Neuronal stem cell (in vitro differentiated cells): ENCODE results near the gene IL6R. TPM values are rescaled to one million over a fixed set of nuclear protein-coding genes. Genes with fewer than 3 reads are reported as not detected.
A peak's percentile ranks its signal among the peaks of the same experiment; 100 is the strongest.
"Not testable (repeated sequence)": the region's sequence is repeated elsewhere in the genome, so short reads cannot be mapped to it uniquely, and the experiment has no call there.

ENCODE experiments used
- DNase-seq: peaks from one replicate; pipeline ENCODE4 v3.0.0-alpha.2; 2013; ENCODE audit warnings: low spot score
- H2AFZ ChIP-seq: one replicate; pipeline ENCODE4 v1.6.1; 2013; ENCODE audit warnings: mild to moderate bottlenecking, low read length, inconsistent platforms
- H2AK5ac ChIP-seq: 2 replicates; pipeline ENCODE4 v1.6.1; 2013; ENCODE audit warnings: low read depth, mild to moderate bottlenecking, inconsistent platforms, low read length, moderate library complexity, mixed read lengths
- H2BK120ac ChIP-seq: 2 replicates; pipeline ENCODE4 v1.6.1; 2013; ENCODE audit warnings: low read depth, mild to moderate bottlenecking, inconsistent platforms, low read length, moderate library complexity, mixed read lengths
- H2BK12ac ChIP-seq: one replicate; pipeline ENCODE4 v1.6.1; 2013; ENCODE audit warnings: low read length, inconsistent platforms
- H2BK15ac ChIP-seq: 2 replicates; pipeline ENCODE4 v1.6.1; 2013; ENCODE audit warnings: mild to moderate bottlenecking, low read length, inconsistent platforms, mixed read lengths
- H2BK5ac ChIP-seq: one replicate; pipeline ENCODE4 v1.6.1; 2013; ENCODE audit warnings: inconsistent platforms, mild to moderate bottlenecking, low read length, moderate library complexity
- H3K14ac ChIP-seq: one replicate; pipeline ENCODE4 v1.6.1; 2013; ENCODE audit warnings: low read length, inconsistent platforms
- H3K18ac ChIP-seq: 2 replicates; pipeline ENCODE4 v1.6.1; 2013; ENCODE audit warnings: low read length, inconsistent platforms
- H3K23ac ChIP-seq: 2 replicates; pipeline ENCODE4 v1.6.1; 2013; ENCODE audit warnings: low read depth, mild to moderate bottlenecking, mixed read lengths, low read length, inconsistent platforms; ENCODE audit not compliant: poor library complexity
- H3K27ac ChIP-seq: replicated peaks from 3 replicates; pipeline ENCODE4 v1.5.1; 2013; ENCODE audit warnings: low read length, inconsistent platforms
- H3K27me3 ChIP-seq, 3 experiments: 2 replicates each; pipeline ENCODE4 v1.6.1; 2013; ENCODE audit warnings: low read length in 3 of 3, mild to moderate bottlenecking in 2 of 3, inconsistent platforms in 1 of 3, low read depth in 1 of 3, mixed read lengths in 1 of 3, moderate library complexity in 1 of 3; ENCODE audit not compliant: control insufficient read depth in 3 of 3, insufficient read depth in 3 of 3
- H3K36me3 ChIP-seq, 2 donors: replicated peaks in 1 of 2; 2 replicates each; pipeline ENCODE4 v1.6.1; 2013; ENCODE audit warnings: low read length in 2 of 2; ENCODE audit not compliant: control insufficient read depth in 2 of 2, insufficient read depth in 2 of 2
- H3K4ac ChIP-seq: 2 replicates; pipeline ENCODE4 v1.6.1; 2013; ENCODE audit warnings: inconsistent platforms, mild to moderate bottlenecking, low read length, moderate library complexity
- H3K4me1 ChIP-seq, 2 donors: 1 replicate in 1 of 2; 2 replicates in 1 of 2; pipeline ENCODE4 v1.6.1; 2013; ENCODE audit warnings: low read length in 2 of 2, low read depth in 1 of 2; ENCODE audit not compliant: control insufficient read depth in 2 of 2, insufficient read depth in 1 of 2
- H3K4me2 ChIP-seq: one replicate; pipeline ENCODE4 v1.6.1; 2013; ENCODE audit warnings: mild to moderate bottlenecking, low read length, inconsistent platforms; ENCODE audit not compliant: insufficient read depth, poor library complexity, severe bottlenecking
- H3K4me3 ChIP-seq, 2 donors: 2 replicates each; pipeline ENCODE4 v1.5.1; 2013; ENCODE audit warnings: low read length in 2 of 2, mild to moderate bottlenecking in 2 of 2, inconsistent platforms in 1 of 2, moderate library complexity in 1 of 2
- H3K79me1 ChIP-seq: one replicate; pipeline ENCODE4 v1.6.1; 2013; ENCODE audit warnings: low read depth, mild to moderate bottlenecking, inconsistent platforms, low read length, moderate library complexity
- H3K9ac ChIP-seq: one replicate; pipeline ENCODE4 v1.6.1; 2013; ENCODE audit warnings: mild to moderate bottlenecking, low read depth, low read length, inconsistent platforms; ENCODE audit not compliant: poor library complexity
- H3K9me3 ChIP-seq, 2 donors: replicated peaks in 1 of 2; 2 replicates each; pipeline versions ENCODE3 to v1.6.1; 2013; ENCODE audit warnings: low read length in 2 of 2, mild to moderate bottlenecking in 2 of 2, inconsistent platforms in 1 of 2, low read depth in 1 of 2, mixed read lengths in 1 of 2, moderate library complexity in 1 of 2; ENCODE audit not compliant: control insufficient read depth in 2 of 2, insufficient read depth in 1 of 2
- H4K8ac ChIP-seq: one replicate; pipeline ENCODE4 v1.6.1; 2013; ENCODE audit warnings: low read depth, mild to moderate bottlenecking, inconsistent platforms, low read length, moderate library complexity
- H4K91ac ChIP-seq: one replicate; pipeline ENCODE4 v1.6.1; 2013; ENCODE audit warnings: low read length, low read depth, mild to moderate bottlenecking, inconsistent platforms; ENCODE audit not compliant: poor library complexity
- WGBS, 2 donors: extraction: QIAGEN DNeasy Blood & Tissue Kit; methylation state at CpG; one replicate each; pipeline ENCODE4 v1.1.7; 2013; ENCODE audit warnings: missing lambda C conversion rate in 2 of 2, mixed read lengths in 1 of 2; ENCODE audit not compliant: insufficient read length in 2 of 2, insufficient replicate concordance in 1 of 2; ENCODE audit errors: extremely low coverage in 2 of 2; 5-methylcytosine and 5-hydroxymethylcytosine counted together
- polyA plus RNA-seq, 2 experiments: library from polyadenylated mRNA; stranded (reverse); fragments of 200-250 nt; gene quantifications; one replicate each; pipeline ENCODE4 v1.2.3, GENCODE V29; 2013

IL6R gene
- 0.08 TPM for polyA plus RNA-seq (2013, experiment 1 of 2)
- polyA plus RNA-seq (2013, experiment 2 of 2): 0.10 TPM

GRCh38 chr1:154404984-154405746 is at the start of gene IL6R:
TSS of gene IL6R (plus strand) at chr1:154405343. CDS start at chr1:154405630, 287 bp downstream.
- Histone ChIP-seq H3K79me1 (peaks cover 2% of the 10 kb centered on the region), H3K4me2 (peak within 1 kb of the TSS; percentile 100), H3K27ac (no peak within 1 kb of the TSS), H2BK120ac (no peak within 1 kb of the TSS), H3K4ac (no peak within 1 kb of the TSS), H3K27me3 (peaks cover 4 to 89% (median 40%) of the 10 kb centered on the region in 3 experiments), H2AK5ac (peak within 1 kb of the TSS; percentile 11), H2BK5ac (no peak within 1 kb of the TSS), H2AFZ (peak within 1 kb of the TSS; percentile 92), H3K9ac (peak within 1 kb of the TSS; percentile 88), H3K36me3 (no peaks in the 10 kb centered on the region), H4K91ac (no peak within 1 kb of the TSS), H2BK15ac (peak within 1 kb of the TSS; percentile 39), H3K9me3 (no peaks in the 10 kb centered on the region), H3K4me1 (peaks cover 5 to 8% of the 10 kb centered on the region in 2 donors), H3K4me3 (peak within 1 kb of the TSS; percentile 35 to 78), H4K8ac (no peak within 1 kb of the TSS), H3K23ac (peak within 1 kb of the TSS; percentile 63), H3K14ac (peak within 1 kb of the TSS; percentile 86), H3K18ac (peak within 1 kb of the TSS; percentile 90), H2BK12ac (no peak within 1 kb of the TSS)
- peak; percentile 63 for DNase-seq
- no CpG with 5 or more reads among the region's 66 CpGs for WGBS, 2 donors

- Histone ChIP-seq H3K79me1 (no peaks in the 10 kb centered on the region), H3K18ac (no peak overlapping the region), H3K4me3 (no peak overlapping the region), H2BK12ac (no peak overlapping the region), H3K4me1 (peaks cover 2 to 9% of the 10 kb centered on the region in 2 donors), H2BK5ac (no peak overlapping the region), H4K8ac (no peak overlapping the region), H2AFZ (peak overlapping the region; percentile 34), H3K23ac (no peak overlapping the region), H2AK5ac (no peak overlapping the region), H3K27ac (no peak overlapping the region), H2BK120ac (no peak overlapping the region), H3K9ac (no peak overlapping the region), H3K4me2 (no peak overlapping the region), H3K9me3 (peaks cover 0 to 4% of the 10 kb centered on the region in 2 donors), H3K36me3 (no peaks in the 10 kb centered on the region), H3K14ac (no peak overlapping the region), H3K4ac (no peak overlapping the region), H3K27me3 (no peaks in the 10 kb centered on the region), H2BK15ac (no peak overlapping the region), H4K91ac (no peak overlapping the region)
- no CpG with 5 or more reads among the region's 8 CpGs for WGBS, 2 donors
- DNase-seq: no peak
Measured at GRCh38 chr1:154358519-154358918, 46.6 kb upstream of the IL6R start.

GRCh38 chr1:154360288-154360687 is 44.9 kb upstream of the IL6R start:
- Histone ChIP-seq H3K4me2 (no peak overlapping the region), H2BK120ac (no peak overlapping the region), H3K18ac (no peak overlapping the region), H2BK5ac (no peak overlapping the region), H3K4ac (no peak overlapping the region), H2AK5ac (no peak overlapping the region), H3K4me1 (no peaks in the 10 kb centered on the region), H4K8ac (no peak overlapping the region), H3K79me1 (no peaks in the 10 kb centered on the region), H3K36me3 (no peaks in the 10 kb centered on the region), H3K23ac (no peak overlapping the region), H4K91ac (no peak overlapping the region), H3K27me3 (no peaks in the 10 kb centered on the region), H2BK15ac (no peak overlapping the region), H3K14ac (no peak overlapping the region), H2BK12ac (no peak overlapping the region), H3K9ac (no peak overlapping the region), H3K27ac (no peak overlapping the region), H2AFZ (no peak overlapping the region), H3K4me3 (no peak overlapping the region), H3K9me3 (peaks cover 0 to 4% of the 10 kb centered on the region in 2 donors)
- DNase-seq: no peak

GRCh38 chr1:154360881-154361280 is 44.3 kb upstream of the IL6R start:
- not testable (repeated sequence) for H2BK12ac ChIP-seq, H3K27ac ChIP-seq, H3K79me1 ChIP-seq, H3K4ac ChIP-seq, H2BK5ac ChIP-seq, H2AK5ac ChIP-seq, H2BK15ac ChIP-seq, H3K9me3 ChIP-seq, H2AFZ ChIP-seq, H4K91ac ChIP-seq, H4K8ac ChIP-seq, H3K4me1 ChIP-seq, H3K4me3 ChIP-seq, H3K23ac ChIP-seq, DNase-seq, H2BK120ac ChIP-seq, H3K18ac ChIP-seq, H3K4me2 ChIP-seq, H3K27me3 ChIP-seq, H3K14ac ChIP-seq, H3K36me3 ChIP-seq, H3K9ac ChIP-seq
- WGBS, 2 donors: no CpG with 5 or more reads among the region's 5 CpGs
